ENCODE results near the gene LGR5.

Gene LGR5

DNA sequence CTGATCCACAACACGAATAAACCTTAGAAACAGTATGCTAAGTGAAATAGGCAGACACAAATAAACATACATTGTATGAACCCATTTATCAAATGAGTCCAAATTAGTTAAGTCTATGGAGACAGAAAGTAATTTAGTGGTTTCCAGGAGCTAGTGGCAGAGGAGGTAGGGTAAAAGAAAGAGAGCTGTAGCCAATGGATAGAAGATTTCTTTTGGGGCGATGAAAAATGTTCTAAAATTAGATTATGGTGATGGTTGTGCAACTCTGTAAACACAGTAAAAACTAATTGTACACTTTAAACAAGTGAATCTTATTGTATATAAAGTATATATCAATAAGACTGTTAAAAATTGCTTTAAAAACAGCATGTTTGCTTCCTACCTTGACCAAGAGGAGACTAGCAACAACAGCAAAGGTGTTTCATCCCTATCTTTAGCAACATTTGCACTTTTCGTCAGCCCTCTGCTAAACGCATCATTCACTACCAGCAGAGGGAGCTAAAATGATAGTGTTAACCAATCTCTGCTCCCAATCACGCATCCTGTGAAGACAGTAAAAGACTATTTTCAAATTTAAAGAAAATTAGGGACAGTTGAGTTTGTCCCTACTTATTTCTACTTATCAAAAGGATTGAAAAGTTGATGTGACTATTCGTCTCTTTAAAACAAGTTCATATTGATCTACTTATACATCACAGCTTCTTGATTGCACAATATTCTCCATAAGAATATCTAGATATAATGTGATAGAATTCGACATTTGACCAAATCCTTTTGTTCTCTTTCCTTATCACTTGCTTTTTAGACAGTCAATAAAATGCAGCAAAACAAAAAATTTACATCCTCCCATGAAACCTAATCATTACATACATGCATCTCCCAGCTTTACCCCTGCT, 24.0 kb upstream of the LGR5 start:
- H3K4me1 ChIP-seq (ENCODE audit: control insufficient read depth, insufficient read depth, low read length) = no peaks in the 10 kb centered on the region
- no peak overlapping the region for H3K9ac ChIP-seq (ENCODE audit: low read depth, low read length)
- no peaks in the 10 kb centered on the region for H3K36me3 ChIP-seq (ENCODE audit: insufficient read depth, low read length)
- no peak overlapping the region for H3K4me2 ChIP-seq (ENCODE audit: low read length)
- H3K9me3 ChIP-seq (replicated peaks; ENCODE audit: low read length) = no peaks in the 10 kb centered on the region
- no peaks in the 10 kb centered on the region for H3K27me3 ChIP-seq (ENCODE audit: control insufficient read depth, insufficient read depth, low read length)
- no peak overlapping the region for H3K4me3 ChIP-seq (ENCODE audit: low read length)

GRCh38 chr12:71417181-71417580, 22.4 kb upstream of the LGR5 start:
- Histone ChIP-seq H3K9ac (ENCODE audit: low read depth, low read length) (no peak overlapping the region), H3K27me3 (ENCODE audit: control insufficient read depth, insufficient read depth, low read length) (no peaks in the 10 kb centered on the region), H3K4me1 (ENCODE audit: control insufficient read depth, insufficient read depth, low read length) (no peaks in the 10 kb centered on the region), H3K4me2 (ENCODE audit: low read length) (no peak overlapping the region), H3K4me3 (ENCODE audit: low read length) (no peak overlapping the region), H3K9me3 (replicated peaks; ENCODE audit: low read length) (no peaks in the 10 kb centered on the region), H3K36me3 (ENCODE audit: insufficient read depth, low read length) (no peaks in the 10 kb centered on the region)

- no peaks in the 10 kb centered on the region for H3K9me3 ChIP-seq (replicated peaks; ENCODE audit: low read length)
These were observed 18.7 kb upstream of the LGR5 start for GRCh38 chr12:71420775-71421406.

DNA sequence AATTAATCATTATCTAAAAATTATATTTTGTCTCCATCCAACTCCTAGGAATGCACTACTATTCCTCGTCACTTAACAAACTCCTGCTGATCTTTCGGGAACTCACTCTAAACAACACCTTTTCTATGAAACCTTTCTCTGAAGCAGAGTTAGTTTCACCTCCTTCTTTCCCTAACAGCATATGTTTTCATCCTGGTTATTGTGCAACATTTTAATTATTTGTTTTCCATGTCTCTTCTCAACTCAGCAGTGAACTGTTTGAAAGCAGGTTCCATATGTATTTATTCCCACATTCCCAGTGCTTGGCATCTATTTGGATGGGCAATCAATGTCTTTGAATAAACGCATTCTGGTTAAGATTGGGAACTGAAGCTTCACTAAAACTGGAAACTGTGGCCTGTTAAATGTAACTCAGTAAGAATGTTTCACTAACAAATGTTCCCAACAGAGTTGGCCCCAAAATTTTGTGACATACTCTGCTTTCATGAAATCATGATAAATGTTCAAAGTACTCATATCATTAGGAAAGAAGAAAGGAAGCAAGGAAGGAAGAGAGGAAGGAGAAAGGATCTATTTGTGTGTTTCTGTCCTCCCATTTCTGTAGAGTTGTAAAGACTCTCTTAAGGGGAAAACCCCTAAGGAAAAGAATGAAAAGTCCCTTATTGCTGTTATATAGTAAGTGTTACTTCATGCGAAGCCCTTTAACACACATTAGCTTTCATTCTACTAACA, 13.9 kb upstream of the LGR5 start:
- Histone ChIP-seq H3K27me3 (ENCODE audit: control insufficient read depth, insufficient read depth, low read length) (no peaks in the 10 kb centered on the region), H3K9ac (ENCODE audit: low read depth, low read length) (no peak overlapping the region)

More at GRCh38 chr12:71420775-71421406, 18.7 kb upstream of the LGR5 start:
- no peaks in the 10 kb centered on the region for H3K4me1 ChIP-seq (ENCODE audit: control insufficient read depth, insufficient read depth, low read length)
- no peak overlapping the region for H3K4me3 ChIP-seq (ENCODE audit: low read length)
- no peak overlapping the region for H3K9ac ChIP-seq (ENCODE audit: low read depth, low read length)
- no peak overlapping the region for H3K4me2 ChIP-seq (ENCODE audit: low read length)
- H3K36me3 ChIP-seq (ENCODE audit: insufficient read depth, low read length) = no peaks in the 10 kb centered on the region
- H3K27me3 ChIP-seq (ENCODE audit: control insufficient read depth, insufficient read depth, low read length) = no peaks in the 10 kb centered on the region

GRCh38 chr12:71426300-71427047, 13.1 kb upstream of the LGR5 start:
- Histone ChIP-seq H3K27me3 (ENCODE audit: control insufficient read depth, insufficient read depth, low read length) (no peaks in the 10 kb centered on the region), H3K36me3 (ENCODE audit: insufficient read depth, low read length) (no peaks in the 10 kb centered on the region), H3K4me3 (ENCODE audit: low read length) (no peak overlapping the region), H3K4me1 (ENCODE audit: control insufficient read depth, insufficient read depth, low read length) (no peaks in the 10 kb centered on the region), H3K9me3 (replicated peaks; ENCODE audit: low read length) (no peaks in the 10 kb centered on the region), H3K9ac (ENCODE audit: low read depth, low read length) (no peak overlapping the region), H3K4me2 (ENCODE audit: low read length) (no peak overlapping the region)

More for the DNA sequence above, 13.9 kb upstream of the LGR5 start:
- H3K4me1 ChIP-seq (ENCODE audit: control insufficient read depth, insufficient read depth, low read length) = no peaks in the 10 kb centered on the region
- no peak overlapping the region for H3K4me2 ChIP-seq (ENCODE audit: low read length)
- H3K36me3 ChIP-seq (ENCODE audit: insufficient read depth, low read length) = no peaks in the 10 kb centered on the region
- H3K9me3 ChIP-seq (replicated peaks; ENCODE audit: low read length) = no peaks in the 10 kb centered on the region
- H3K4me3 ChIP-seq (ENCODE audit: low read length) = no peak overlapping the region

GRCh38 chr12:71430756-71431155, 8.8 kb upstream of the LGR5 start:
- H3K4me2 ChIP-seq (ENCODE audit: low read length) = no peak overlapping the region
- no peaks in the 10 kb centered on the region for H3K4me1 ChIP-seq (ENCODE audit: control insufficient read depth, insufficient read depth, low read length)
- no peaks in the 10 kb centered on the region for H3K36me3 ChIP-seq (ENCODE audit: insufficient read depth, low read length)
- H3K9ac ChIP-seq (ENCODE audit: low read depth, low read length) = no peak overlapping the region
- no peak overlapping the region for H3K4me3 ChIP-seq (ENCODE audit: low read length)
- H3K9me3 ChIP-seq (replicated peaks; ENCODE audit: low read length) = no peaks in the 10 kb centered on the region
- H3K27me3 ChIP-seq (ENCODE audit: control insufficient read depth, insufficient read depth, low read length) = no peaks in the 10 kb centered on the region

- Histone ChIP-seq H3K27me3 (ENCODE audit: control insufficient read depth, insufficient read depth, low read length) (no peaks in the 10 kb centered on the region), H3K9me3 (replicated peaks; ENCODE audit: low read length) (no peaks in the 10 kb centered on the region), H3K9ac (ENCODE audit: low read depth, low read length) (no peak overlapping the region), H3K4me2 (ENCODE audit: low read length) (no peak overlapping the region), H3K4me1 (ENCODE audit: control insufficient read depth, insufficient read depth, low read length) (no peaks in the 10 kb centered on the region), H3K4me3 (ENCODE audit: low read length) (no peak overlapping the region), H3K36me3 (ENCODE audit: insufficient read depth, low read length) (no peaks in the 10 kb centered on the region)
These were observed 7.6 kb upstream of the LGR5 start for GRCh38 chr12:71431991-71432390.

DNA sequence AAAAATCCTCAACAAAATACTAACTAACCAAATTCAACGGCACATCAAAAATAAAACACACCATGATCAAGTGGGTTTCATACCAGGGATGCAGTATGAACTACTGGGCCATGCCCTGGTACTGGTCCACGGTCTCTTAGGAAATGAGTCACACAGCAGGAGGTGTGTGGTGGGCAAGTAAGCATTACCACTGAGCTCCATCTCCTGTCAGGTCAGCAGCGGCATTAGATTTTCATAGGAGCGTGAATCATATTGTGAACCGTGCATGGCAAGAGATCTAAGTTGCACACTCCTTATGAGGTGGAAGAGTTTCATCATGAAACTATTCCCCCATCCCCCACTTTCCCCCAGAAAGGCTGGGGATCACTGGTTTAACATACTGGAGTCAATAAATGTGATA, 6.7 kb upstream of the LGR5 start:
- H3K4me2 ChIP-seq (ENCODE audit: low read length) = no peak overlapping the region
- H3K36me3 ChIP-seq (ENCODE audit: insufficient read depth, low read length) = no peaks in the 10 kb centered on the region
- H3K9me3 ChIP-seq (replicated peaks; ENCODE audit: low read length) = no peaks in the 10 kb centered on the region
- H3K27me3 ChIP-seq (ENCODE audit: control insufficient read depth, insufficient read depth, low read length) = no peaks in the 10 kb centered on the region
- no peak overlapping the region for H3K4me3 ChIP-seq (ENCODE audit: low read length)
- no peaks in the 10 kb centered on the region for H3K4me1 ChIP-seq (ENCODE audit: control insufficient read depth, insufficient read depth, low read length)
- no peak overlapping the region for H3K9ac ChIP-seq (ENCODE audit: low read depth, low read length)

DNA sequence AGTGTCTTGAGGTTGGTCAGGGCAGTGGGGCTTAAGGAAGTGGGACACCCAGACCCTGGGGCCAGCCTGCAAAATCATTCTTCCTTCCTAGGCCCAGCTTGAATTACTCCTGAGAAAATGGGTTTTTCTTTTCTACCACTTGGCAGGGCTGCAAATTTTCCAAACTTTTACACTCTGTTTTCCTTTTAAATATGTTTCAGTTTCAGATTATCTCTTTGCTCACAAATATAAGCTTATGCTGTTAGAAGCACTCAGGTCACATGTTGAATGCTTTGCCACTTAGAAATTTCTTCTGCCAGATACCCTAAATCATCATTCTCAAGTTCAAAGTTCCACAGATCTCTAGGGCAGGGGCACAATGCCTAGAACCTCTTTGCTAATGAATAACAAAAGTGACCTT, 2.9 kb upstream of the LGR5 start:
- Histone ChIP-seq H3K27me3 (ENCODE audit: control insufficient read depth, insufficient read depth, low read length) (peaks cover 31% of the 10 kb centered on the region), H3K9me3 (replicated peaks; ENCODE audit: low read length) (no peaks in the 10 kb centered on the region), H3K4me3 (ENCODE audit: low read length) (no peak overlapping the region), H3K9ac (ENCODE audit: low read depth, low read length) (no peak overlapping the region), H3K36me3 (ENCODE audit: insufficient read depth, low read length) (no peaks in the 10 kb centered on the region), H3K4me1 (ENCODE audit: control insufficient read depth, insufficient read depth, low read length) (peaks cover 14% of the 10 kb centered on the region), H3K4me2 (ENCODE audit: low read length) (no peak overlapping the region)

DNA sequence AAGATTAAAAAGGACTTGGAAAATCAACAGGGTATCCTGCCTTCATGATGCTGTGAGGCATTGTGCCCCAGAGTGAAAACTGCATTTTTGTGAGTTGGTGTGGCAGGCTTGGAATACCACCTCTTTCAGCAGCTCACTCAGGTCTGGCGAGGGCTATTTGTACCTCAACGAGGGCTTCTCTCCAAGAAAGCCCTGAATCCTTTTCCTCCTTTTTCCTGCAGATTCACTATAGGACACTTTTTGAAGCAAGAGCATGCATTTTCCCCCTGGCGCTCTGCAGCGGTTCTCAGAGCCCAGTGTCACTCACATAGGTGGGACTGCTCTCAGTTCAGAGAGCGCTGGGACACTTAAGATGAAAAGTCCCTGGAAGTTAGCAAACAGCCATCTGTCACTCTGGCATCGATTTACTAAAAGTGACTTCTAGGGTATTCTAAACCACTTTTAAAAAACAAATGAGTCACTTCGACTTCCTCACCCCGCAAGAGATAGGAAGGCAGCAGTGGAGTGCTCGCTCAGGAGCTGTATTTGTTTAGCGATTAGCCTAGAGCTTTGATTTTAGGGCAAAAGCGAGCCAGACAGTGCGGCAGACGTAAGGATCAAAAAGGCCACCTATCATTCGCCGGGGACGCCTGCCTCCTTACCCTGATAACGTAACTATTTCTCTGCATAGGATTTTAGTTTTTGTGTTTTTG, 782 bp upstream of the LGR5 start:
- H3K4me3 ChIP-seq (ENCODE audit: low read length) = peak overlapping the region; percentile 67
- peaks cover 42% of the 10 kb centered on the region for H3K27me3 ChIP-seq (ENCODE audit: control insufficient read depth, insufficient read depth, low read length)

GRCh38 chr12:71439362-71439612, 311 bp upstream of the LGR5 start:
- no peaks in the 10 kb centered on the region for H3K9me3 ChIP-seq (replicated peaks; ENCODE audit: low read length)
- H3K4me1 ChIP-seq (ENCODE audit: control insufficient read depth, insufficient read depth, low read length) = peaks cover 14% of the 10 kb centered on the region
- H3K36me3 ChIP-seq (ENCODE audit: insufficient read depth, low read length) = no peaks in the 10 kb centered on the region
- H3K9ac ChIP-seq (ENCODE audit: low read depth, low read length) = no peak overlapping the region
- peak overlapping the region; percentile 67 for H3K4me3 ChIP-seq (ENCODE audit: low read length)
- H3K27me3 ChIP-seq (ENCODE audit: control insufficient read depth, insufficient read depth, low read length) = peaks cover 42% of the 10 kb centered on the region
- peak overlapping the region; percentile 97 for H3K4me2 ChIP-seq (ENCODE audit: low read length)

More for the DNA sequence above, 782 bp upstream of the LGR5 start:
- no peak overlapping the region for H3K9ac ChIP-seq (ENCODE audit: low read depth, low read length)
- no peaks in the 10 kb centered on the region for H3K9me3 ChIP-seq (replicated peaks; ENCODE audit: low read length)
- H3K4me1 ChIP-seq (ENCODE audit: control insufficient read depth, insufficient read depth, low read length) = peaks cover 14% of the 10 kb centered on the region
- H3K4me2 ChIP-seq (ENCODE audit: low read length) = peak overlapping the region; percentile 97
- H3K36me3 ChIP-seq (ENCODE audit: insufficient read depth, low read length) = no peaks in the 10 kb centered on the region
